H1 (cell line): Measurements from ENCODE around the gene ARHGEF6. TPM values are rescaled to one million over a fixed set of nuclear protein-coding genes. Genes with fewer than 3 reads are reported as not detected.

Experiments used
- CEBPB ChIP-seq: IDR thresholded peaks from 2 replicates; pipeline ENCODE4 v1.6.1; 2012; ENCODE audit warnings: low read depth, low read length
- GTF2F1 ChIP-seq: IDR thresholded peaks from 2 replicates; pipeline ENCODE4 v1.6.1; 2012; ENCODE audit warnings: low read depth, low read length, improper control_type of control experiment, borderline replicate concordance
- JUN ChIP-seq: IDR thresholded peaks from 2 replicates; pipeline ENCODE4 v1.6.1; 2011; ENCODE audit warnings: low read depth, mild to moderate bottlenecking, improper control_type of control experiment, low read length
- MAFK ChIP-seq: IDR thresholded peaks from 2 replicates; pipeline ENCODE4 v1.6.1; 2012; ENCODE audit warnings: low read depth, mild to moderate bottlenecking, improper control_type of control experiment, low read length
- SAP30 ChIP-seq: fragments of 300-600 bp; sonication (generic); IDR thresholded peaks from 2 replicates; pipeline ENCODE4 v1.7.1; 2012; ENCODE audit warnings: low read length, moderate library complexity, mild to moderate bottlenecking, inconsistent platforms; ENCODE audit not compliant: insufficient read depth, insufficient replicate concordance
- YY1 ChIP-seq: IDR thresholded peaks from 2 replicates; pipeline ENCODE4 v1.6.1; 2011; ENCODE audit warnings: low read depth, mild to moderate bottlenecking, low read length
- polyA plus RNA-seq, 7 experiments: library from polyadenylated mRNA; depleted of rRNA in 3 of 7; stranded (reverse) in 5 of 7; unstranded in 2 of 7; fragments of >200 nt in 5 of 7; fragments of 200-250 nt in 2 of 7; gene quantifications; 1 replicate in 5 of 7; 2 replicates in 1 of 7; 4 replicates in 1 of 7; pipeline versions ENCODE4 v1.2.1 to v1.2.3, GENCODE V29; 2011 to 2013; ENCODE audit warnings: missing spikeins in 2 of 7, mixed read lengths in 2 of 7
- total RNA-seq: library from RNA; stranded (reverse); fragmentation: NEBNext Ultra II Directional; extraction: Animal tissue kit (Norgen Biotek cat#: 25700); gene quantifications from 2 replicates; pipeline ENCODE4 v1.2.1, GENCODE V29; 2021

Gene ARHGEF6
- total and polyA plus RNA-seq, 2 of the 8 experiments (the other 6 are each of a cell fraction or from before 2014, with no cell fraction given): 3.6 to 3.7 TPM

- TF ChIP-seq SAP30 (no peak), JUN (no peak), YY1 (no peak), MAFK (no peak), GTF2F1 (no peak), CEBPB (no peak)
Observed at GRCh38 chrX:136636121-136636520, 144.6 kb downstream of the ARHGEF6 start (continued).
